Measurements from ENCODE around the gene AEN.
"Not testable (repeated sequence)": the region's sequence is repeated elsewhere in the genome, so short reads cannot be mapped to it uniquely, and the experiment has no call there.

Gene AEN

GRCh38 chr15:88630798-88631463, 9.8 kb downstream of the AEN start:
- TF ChIP-seq CTCF (IDR thresholded peaks at IDR 0.05; ENCODE audit: low read depth, low read length, missing control alignments): no peak
- H3K4me3 ChIP-seq (replicated peaks; ENCODE audit: low read depth, low read length): no peak overlapping the region
- DNase-seq (ENCODE audit: extremely low read depth, low read depth): no peak

GRCh38 chr15:88631464-88632028, 10.4 kb downstream of the AEN start:
- TF ChIP-seq CTCF (IDR thresholded peaks at IDR 0.05; ENCODE audit: low read depth, low read length, missing control alignments): no peak
- DNase-seq (ENCODE audit: extremely low read depth, low read depth): no peak
- no peak overlapping the region for H3K4me3 ChIP-seq (replicated peaks; ENCODE audit: low read depth, low read length)

- not testable (repeated sequence) for H3K4me3 ChIP-seq (replicated peaks; ENCODE audit: low read depth, low read length); DNase-seq (ENCODE audit: extremely low read depth, low read depth)
Observed at GRCh38 chr15:88632797-88633196, 11.7 kb downstream of the AEN start.

- H3K4me3 ChIP-seq (replicated peaks; ENCODE audit: low read depth, low read length): no peak overlapping the region
- DNase-seq (ENCODE audit: extremely low read depth, low read depth): no peak
Observed at GRCh38 chr15:88634449-88634848, 13.3 kb downstream of the AEN start.

GRCh38 chr15:88635318-88635717, 14.2 kb downstream of the AEN start:
- peak; percentile 35 for DNase-seq (ENCODE audit: extremely low read depth, low read depth)
- no peak overlapping the region for H3K4me3 ChIP-seq (replicated peaks; ENCODE audit: low read depth, low read length)
- TF ChIP-seq CTCF (IDR thresholded peaks at IDR 0.05; ENCODE audit: low read depth, low read length, missing control alignments): no peak

More at GRCh38 chr15:88634449-88634848, 13.3 kb downstream of the AEN start:
- TF ChIP-seq CTCF (IDR thresholded peaks at IDR 0.05; ENCODE audit: low read depth, low read length, missing control alignments): no peak

GRCh38 chr15:88636050-88636449, 14.9 kb downstream of the AEN start:
- no peak overlapping the region for H3K4me3 ChIP-seq (replicated peaks; ENCODE audit: low read depth, low read length)
- TF ChIP-seq CTCF (IDR thresholded peaks at IDR 0.05; ENCODE audit: low read depth, low read length, missing control alignments): no peak
- DNase-seq (ENCODE audit: extremely low read depth, low read depth): no peak

- DNase-seq (ENCODE audit: extremely low read depth, low read depth): no peak
- TF ChIP-seq CTCF (IDR thresholded peaks at IDR 0.05; ENCODE audit: low read depth, low read length, missing control alignments): no peak
- H3K4me3 ChIP-seq (replicated peaks; ENCODE audit: low read depth, low read length): no peak overlapping the region
Observed at GRCh38 chr15:88636654-88637053, 15.5 kb downstream of the AEN start.

Data from HFF-Myc (cell line).